Stimulated activated CD4-positive, alpha-beta T cell treated with anti-CD3 and anti-CD28 coated beads, Interleukin-1b, Interleukin-23, amount 100 ng/mL, for 24 hours (primary cell): Measurements from ENCODE around the gene ADGRB3.
"Not testable (repeated sequence)": the region's sequence is repeated elsewhere in the genome, so short reads cannot be mapped to it uniquely, and the experiment has no call there.

Source experiments
- DNase-seq, 4 experiments: peaks; one replicate each; pipeline ENCODE4 v3.0.0-alpha.2; 2020; ENCODE audit warnings: low read depth in 4 of 4, low spot score in 1 of 4

ADGRB3 gene

DNA sequence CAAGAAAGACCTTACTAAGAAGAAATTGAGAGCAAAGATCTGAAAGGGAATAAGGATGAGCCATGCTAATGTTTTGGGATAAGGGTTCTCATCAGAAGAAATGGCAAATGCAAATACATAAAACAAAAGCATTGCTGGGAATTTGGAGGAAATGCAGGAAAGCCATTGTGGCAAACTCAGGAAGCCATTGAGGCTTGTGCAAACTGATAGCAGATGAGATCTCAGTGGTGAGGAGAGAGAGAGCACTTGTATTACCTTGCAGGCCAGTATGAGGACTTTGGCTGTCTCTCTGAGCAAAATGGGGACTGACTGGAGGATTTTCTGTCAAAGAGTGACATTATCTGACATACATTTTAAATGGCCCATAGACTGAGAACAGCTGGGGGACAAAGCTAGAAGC lies 103.0 kb downstream of the ADGRB3 start:
- DNase-seq = no peak

DNA sequence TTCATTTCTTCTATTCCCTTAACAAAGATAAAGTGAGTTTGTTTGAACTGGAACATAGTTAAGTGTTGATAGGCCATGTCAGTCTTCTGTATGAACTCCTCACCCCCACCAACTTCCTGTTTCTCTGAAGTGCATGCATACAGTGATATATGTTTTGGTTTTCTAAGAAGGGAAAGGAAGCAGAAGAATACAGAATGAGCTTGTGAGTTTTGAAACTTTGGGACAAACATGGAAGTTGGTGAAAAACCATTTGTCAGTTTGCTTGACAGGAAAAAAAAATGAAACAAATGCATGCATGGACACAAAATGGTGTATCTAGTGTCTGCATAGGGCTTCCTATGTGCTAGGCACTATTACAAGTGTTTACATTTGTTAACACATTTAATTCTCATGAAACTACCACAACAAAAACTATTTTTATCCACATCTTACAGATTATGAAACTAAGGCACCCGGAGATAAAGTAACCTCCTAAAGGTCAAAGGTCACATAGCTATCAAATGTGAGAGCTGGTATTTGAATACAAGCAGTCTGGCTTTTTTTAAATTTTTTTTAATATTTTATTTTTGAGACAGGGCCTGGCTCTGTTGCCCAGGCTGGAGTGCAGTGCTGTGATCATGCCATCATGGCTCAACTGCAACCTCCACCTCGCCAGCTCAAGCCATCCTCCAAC lies 105.9 kb downstream of the ADGRB3 start:
- no peak for DNase-seq

DNA sequence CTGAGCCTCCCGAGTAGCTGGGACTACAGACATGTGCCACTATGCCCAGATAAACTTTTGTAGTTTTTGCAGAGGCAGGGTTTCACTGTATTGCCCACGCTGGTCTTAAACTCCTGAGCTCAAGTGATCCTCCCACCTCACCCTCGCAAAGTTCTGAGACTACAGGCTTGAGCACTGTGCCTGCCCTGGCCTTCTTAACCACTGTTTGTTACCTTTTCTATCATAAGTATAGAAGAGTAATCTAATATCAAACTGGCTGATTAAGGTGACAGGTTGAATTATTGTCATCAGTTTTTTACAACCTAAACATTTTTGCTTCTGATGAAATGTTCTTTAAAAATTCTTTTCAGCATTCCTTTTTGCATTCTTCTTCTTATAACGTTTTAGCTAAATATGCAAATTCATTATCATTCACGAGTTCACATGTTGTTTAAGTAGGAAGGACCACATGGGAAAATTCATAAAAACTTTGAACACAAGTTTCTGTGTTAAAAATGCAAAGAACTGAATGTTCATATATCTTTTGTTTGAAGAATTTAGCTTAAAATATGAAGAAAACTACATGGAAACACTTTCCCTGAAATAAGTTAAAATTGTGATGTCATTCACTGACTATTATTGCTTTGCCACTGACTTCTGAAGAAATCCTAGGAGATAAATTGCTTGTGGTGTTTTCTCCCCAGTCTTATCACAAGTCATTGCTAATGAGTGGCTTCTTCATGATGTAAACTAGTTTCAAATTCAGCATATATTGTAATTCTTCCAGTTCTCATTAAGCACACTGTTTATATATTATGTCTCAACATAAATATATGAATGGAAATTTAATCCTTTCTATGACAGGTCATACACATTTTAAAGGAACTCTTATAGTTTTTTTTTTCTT lies 106.7 kb downstream of the ADGRB3 start:
- no peak for DNase-seq

DNA sequence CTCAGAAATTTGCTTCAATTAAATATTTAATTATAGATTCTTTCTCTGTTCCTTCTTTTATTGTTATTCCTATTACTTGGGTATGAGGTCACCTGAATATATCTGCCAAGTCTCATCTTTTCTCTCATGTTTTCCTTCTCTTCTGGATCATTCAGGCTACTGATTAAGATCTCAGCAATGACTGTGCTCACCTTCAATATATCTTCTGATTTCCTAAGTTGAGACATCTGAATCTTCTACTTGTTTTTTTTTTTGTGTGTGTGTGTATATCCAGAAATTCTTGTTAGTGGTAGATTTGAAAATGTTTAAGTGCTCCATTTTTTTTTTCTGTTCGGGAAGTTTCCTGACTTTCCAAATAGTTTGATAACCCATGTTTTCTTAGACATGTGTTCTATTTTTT lies 108.0 kb downstream of the ADGRB3 start:
- no peak for DNase-seq

DNA sequence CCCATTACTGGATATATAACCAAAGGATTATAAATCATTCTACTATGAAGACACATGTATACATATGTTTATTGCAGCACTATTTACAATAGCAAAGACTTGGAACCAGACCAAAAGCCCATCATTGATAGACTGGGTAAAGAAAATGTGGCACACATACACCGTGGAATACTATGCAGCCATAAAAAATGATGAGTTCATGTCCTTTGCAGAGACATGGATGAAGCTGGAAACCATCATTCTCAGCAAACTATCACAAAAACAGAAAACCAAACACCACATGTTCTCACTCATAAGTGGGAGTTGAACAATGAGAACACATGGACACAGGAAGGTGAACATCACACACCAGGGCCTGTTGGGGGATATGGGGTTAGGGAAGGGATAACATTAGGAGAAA lies 109.3 kb downstream of the ADGRB3 start:
- DNase-seq = not testable (repeated sequence)

DNA sequence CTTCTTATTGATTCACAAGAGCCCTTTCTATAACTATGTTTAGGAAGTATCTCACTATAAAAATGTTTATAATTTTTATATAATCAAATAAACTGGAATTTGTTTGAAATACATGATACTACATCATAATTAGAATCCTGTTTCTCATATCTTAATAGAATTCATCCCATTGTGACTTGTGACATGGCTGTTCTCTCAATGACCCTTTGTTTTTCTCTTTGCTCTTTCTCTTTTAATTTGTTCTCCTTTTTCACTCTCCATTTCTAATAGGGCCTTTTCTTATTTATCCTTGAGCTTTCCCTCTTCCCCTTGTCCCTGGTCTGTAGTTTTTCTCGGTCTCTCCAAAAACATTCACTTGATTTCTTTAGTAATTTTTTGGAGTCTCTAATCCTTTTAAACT lies 111.3 kb downstream of the ADGRB3 start:
- no peak for DNase-seq

DNA sequence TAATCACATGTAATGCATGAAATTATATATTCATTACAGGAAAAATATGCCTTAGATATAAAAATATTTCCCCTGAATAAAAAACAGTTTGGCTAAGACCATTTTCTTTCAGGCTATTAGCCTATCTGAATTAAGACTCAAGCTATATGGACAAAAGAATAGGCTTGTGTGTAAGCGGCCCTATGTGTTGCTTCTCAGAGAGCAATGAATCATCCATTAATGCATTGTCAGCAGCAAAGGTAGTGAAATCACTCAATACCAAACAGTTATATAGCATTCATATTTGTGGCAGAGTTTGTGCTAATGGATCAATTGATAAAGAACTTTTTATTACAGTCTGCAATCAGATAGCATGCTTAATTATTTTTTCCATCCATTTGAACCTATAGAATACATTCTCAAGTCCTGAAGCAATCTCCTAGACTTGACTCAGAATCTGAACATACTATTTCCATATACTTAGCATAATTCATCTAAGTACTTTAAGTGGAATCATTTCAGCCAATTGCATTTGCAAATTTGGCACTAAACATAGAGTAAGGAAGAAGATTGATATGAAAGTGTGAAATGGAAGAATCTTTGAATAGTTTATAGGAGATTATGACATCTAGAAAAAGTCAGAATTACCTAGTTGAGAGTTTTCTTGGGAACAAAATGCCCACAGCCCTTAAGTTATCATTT lies 112.2 kb downstream of the ADGRB3 start:
- no peak for DNase-seq

DNA sequence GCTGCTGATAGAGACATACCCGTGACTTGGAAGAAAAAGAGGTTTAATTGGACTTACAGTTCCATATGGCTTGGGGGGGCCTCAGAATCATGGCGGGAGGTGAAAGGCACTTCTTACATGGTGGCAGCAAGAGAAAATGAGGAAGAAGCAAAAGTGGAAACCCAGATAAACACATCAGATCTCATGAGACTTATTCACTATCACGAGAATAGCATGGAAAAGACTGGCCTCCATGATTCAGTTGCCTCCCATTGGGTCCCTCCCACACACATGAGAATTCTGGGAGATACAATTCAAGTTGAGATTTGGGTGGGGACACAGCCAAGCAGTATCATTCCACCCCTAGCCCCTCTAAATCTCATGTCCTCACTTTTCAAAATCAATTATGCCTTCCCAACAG lies 112.8 kb downstream of the ADGRB3 start:
- DNase-seq = not testable (repeated sequence)

DNA sequence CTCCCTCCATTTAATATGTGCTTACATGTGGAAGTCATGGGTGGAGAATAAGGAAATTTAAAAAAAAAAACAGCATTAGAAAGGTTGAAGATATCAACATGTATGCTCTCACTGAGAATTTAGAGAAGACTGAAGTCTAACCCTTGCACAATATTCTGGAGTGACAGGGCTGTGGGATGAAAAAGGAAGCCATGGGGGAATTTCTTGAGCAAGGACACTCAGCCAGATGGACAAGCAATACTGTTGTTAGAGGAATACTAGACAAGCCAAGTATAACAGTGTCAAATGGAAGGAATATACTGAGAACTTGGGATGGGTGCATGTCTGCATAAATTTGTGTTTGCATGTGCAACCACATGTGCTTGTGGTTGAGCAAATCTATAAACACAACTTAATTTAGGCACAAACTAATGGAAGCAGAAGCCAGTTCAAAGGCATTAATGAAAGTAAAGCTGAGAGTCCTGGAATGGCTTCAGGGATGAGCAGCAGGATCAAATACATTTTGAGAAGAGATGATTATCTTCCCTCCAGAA lies 119.7 kb downstream of the ADGRB3 start:
- DNase-seq = no peak

DNA sequence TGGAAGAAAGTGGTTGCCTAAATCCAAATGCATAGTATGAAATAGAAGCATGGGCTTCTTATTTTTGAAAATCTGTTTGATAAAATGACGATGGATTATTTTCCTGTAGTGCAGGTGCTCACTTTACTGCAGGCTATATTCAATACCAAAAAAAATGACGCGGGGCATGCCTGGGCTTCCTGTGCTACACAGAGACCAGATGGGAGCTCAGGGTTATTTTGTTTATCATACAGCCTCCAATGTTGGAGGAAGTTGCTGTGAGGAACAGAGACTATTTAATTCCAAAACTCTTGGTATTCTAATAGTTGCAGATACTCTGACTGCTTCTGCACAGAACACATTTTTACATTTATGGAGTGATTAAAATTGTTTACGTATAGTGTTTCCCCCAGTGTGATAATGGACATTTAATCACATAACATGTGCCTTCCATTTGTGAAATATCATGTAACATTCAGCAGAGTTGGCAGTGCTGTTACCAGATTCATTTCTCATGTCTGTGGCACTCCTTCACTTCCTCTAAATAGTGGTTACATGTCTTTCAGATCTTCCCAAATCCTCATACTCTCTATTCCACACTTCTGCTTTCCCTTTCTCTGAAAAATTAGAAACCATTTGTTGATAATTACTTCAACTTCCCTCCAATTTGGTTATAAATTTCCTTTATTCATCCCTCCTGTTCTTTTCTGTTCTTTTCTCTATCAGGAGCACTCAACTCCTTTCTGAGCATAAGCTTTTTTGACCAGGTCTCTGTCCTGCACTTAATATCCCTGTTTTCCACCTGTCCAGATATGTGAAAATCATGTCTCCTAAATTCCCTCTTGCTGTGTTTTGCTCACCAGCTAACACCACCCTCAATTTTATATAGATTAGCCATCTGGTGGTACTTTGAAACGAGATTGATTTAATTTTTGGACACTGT lies 121.6 kb downstream of the ADGRB3 start:
- no peak for DNase-seq

DNA sequence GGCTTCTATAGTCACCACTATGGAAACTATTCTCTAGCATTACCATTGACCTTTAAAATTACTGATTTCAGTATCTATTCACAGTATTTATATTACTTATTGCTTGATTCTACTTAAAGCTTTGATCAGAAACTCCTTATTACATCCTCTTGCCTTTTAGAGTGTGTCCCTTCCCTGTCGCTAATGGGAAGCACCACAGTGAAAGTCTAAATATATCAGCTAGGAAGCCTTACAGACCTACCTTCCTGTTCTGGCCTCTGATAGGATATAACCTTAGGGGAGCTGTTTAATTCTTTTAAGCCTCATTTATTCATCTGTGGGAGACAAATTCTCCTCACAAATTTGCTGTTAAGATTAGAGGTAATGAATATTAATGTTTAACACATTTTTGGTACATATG lies 122.7 kb downstream of the ADGRB3 start:
- DNase-seq = no peak

DNA sequence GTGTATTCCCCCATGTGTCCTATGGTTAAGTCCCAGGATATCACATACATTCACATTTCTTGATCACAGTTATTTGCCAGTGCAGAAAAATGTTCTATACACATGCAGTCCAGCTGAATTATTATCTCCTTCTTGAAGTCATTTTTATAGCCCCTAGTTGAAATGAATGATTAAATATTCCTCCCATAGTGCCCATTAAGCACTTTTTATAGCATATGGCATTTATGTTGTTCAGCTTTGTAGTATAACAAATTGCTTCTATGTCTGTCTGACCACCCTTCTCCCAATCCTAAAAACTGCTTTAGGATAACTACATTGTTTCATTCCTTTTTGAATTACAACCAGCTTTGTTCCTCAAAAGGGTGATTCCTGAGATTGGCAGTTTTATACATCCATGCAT lies 123.5 kb downstream of the ADGRB3 start:
- no peak for DNase-seq

DNA sequence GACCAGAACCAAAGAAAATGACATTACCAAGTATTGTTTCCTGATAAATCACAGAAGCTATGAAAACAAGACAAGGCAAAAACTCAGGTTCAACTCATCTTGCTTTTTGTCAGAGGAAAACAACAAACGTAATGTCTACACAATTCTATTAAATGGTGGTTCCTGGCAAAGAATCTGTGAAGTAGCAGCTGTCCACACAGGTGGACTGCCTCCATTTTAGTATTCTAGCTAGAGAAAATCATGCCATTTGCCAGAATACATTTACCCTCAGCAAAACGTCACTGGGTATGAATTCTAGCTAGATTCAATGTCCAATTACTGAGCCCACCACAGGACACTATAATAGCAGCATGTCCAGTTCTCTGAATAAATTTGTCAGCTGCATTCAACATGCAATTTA lies 125.4 kb downstream of the ADGRB3 start:
- no peak for DNase-seq

DNA sequence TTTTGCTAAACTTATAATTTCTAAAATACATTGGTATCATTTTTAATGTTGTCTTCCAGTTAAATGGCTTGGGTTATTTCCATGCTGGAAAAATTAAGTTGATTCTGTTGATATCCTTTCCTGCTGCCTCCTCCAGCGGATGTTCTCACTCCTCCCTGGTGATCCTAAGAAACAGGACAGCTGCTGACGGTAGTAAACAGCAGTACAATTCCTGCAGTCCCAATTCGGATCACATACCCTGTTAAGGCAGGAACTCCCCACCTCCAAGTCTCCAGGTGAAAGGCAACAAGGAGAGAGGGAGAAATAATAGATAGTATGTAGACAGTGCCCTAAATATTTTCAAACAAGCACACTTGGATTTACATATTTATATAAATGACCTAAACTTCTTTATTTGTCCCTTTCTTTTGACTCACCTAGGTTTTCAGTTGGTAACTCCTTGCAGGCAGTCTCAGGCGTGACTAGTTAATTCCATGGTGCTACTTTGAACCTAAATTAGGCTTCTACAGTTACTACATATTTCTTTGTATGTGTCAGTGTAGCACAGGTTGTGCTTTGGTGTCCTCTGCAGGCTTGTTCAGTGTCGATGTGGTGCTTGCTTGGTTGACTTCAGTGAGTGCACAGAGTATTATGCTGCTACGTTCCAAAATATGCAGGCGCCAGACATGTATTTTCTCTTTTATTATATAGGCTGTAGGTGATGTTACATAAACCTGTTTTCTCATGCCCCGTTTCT lies 126.0 kb downstream of the ADGRB3 start:
- no peak for DNase-seq

DNA sequence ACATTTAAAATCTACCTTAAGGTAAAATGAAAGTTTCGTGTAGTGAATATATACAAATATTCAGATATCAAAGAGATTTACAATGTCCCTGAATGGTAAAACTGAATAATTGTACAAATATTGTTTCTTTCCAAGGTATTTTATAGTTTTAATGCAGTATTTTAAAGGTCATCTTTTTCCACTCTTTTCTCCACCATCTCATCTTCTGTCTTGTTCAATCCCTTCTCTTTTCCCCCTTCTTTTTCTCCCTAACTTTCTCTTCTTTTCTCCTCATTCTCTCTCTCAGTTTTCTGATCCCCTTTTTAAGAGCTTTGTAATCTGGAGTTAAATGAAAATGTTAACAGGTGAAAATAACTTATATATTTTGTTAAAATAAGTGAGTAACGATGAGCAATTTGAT lies 126.9 kb downstream of the ADGRB3 start:
- DNase-seq = no peak

DNA sequence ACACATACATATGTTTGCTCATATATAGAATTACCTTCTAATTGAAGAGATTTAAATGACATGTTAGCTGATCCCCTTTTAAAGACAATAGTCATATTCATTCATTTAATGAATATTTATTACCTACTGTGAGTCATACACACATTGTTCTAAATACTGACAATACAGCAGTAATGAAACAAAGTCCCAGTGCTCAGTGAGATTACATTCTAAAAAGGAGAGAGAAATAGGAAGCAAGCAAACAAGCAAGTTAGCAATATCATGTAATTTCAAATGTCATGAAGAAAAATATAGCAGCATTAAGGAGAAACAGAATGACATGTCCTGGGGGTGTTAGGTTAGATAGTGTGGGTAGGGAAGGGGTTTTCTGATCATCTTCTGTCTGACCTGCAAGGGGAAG lies 136.3 kb downstream of the ADGRB3 start:
- no peak for DNase-seq

DNA sequence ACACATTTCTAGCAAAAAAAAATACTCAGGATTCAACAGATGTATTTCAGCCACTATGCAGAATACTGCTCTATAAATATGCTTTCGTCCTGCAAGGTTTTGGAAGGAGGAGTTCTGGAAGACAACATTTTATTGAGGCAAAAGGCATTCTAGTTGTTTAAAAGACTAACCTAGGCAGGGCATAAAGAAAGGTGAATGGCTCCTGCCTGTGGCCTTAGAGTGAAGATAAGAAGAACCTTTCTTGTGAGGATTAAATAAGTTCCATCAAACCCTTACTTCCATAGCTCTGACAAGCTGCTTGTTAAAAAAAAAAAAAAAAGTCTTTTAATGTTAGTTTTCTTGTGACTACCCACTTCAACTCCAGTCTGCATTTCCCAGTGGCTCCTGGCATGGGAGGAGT lies 139.8 kb downstream of the ADGRB3 start:
- no peak for DNase-seq

DNA sequence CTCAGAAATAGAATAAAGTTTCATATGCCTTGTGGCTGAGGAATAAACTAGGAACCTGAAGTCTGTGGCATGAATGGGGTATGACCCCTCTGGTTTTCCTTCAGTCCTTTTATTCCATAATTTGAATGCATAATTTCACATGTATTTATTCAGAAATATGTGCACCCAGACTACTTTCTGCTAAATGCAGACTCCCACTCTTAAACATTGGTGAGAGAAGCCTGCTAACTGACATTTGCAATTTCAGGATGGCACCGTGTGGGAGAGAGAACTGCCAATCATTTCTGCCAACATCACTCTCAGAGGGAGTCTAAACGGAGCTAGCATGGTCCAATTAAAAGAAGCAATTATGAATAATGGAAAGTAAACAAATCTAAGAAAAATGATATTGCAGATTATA lies 141.3 kb downstream of the ADGRB3 start:
- no peak for DNase-seq

DNA sequence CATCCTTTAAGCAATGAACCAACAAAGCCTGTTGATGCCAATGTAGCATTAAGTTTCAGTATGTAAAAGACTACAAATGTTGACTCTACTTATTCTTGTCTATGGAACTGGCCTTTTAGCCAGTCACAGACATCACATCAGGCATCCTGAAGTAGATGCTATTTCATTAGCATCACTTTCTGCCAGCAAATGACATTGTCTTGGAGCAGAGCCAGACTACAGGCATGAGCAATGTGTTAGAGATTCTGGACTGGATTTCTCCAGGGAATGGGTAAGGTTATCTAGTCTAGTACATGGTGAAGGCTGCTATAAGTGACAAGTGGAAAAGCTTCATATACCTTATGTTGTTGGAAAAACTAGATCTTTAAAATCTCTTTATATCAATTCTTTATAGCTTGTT lies 142.9 kb downstream of the ADGRB3 start:
- no peak for DNase-seq

DNA sequence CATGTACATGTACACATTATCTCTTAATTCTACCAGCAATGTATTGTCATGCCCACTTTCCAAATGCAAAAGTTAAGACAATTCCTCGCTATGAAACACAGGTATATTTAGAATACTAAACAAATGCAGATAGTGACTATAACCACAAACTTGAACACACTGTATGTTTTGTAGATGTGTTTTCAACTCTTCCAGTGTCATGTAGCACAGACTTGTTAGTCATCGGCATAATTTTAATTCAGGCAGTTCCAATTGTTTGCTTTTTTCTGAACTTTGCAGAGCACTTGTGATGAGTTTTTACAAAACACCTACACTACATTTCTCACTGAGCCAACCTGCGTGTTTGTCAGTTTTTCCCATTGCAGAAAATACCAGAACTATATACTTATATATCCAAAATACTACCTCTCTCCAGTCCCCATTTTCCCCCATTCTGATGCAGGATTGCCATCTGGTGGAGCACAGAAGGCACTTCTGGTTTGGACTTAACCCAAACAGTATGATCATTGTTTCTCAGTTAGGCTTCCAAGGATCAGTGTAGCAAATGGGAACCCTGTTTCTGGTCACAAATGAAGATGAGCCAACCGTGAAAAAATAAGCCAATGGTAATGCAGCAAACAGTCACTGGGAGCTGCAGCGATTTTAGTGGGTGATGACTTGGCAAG lies 143.4 kb downstream of the ADGRB3 start:
- DNase-seq = no peak
